Psoas muscle (tissue), 8 donors: Measurements from ENCODE around the gene URB1. TPM values are rescaled to one million over a fixed set of nuclear protein-coding genes. Genes with fewer than 3 reads are reported as not detected.
"Not testable (repeated sequence)": the region's sequence is repeated elsewhere in the genome, so short reads cannot be mapped to it uniquely, and the experiment has no call there.

Experiments used
- ATAC-seq, 4 donors: fragments of 200-7000 bp; cut with Tn5 transposase; one replicate each; pipeline ENCODE4 v1.9.1; 2020; ENCODE audit warnings: moderate library complexity in 3 of 4, mild to moderate bottlenecking in 2 of 4
- DNase-seq, 2 donors: peaks; one replicate each; pipeline ENCODE4 v3.0.0-alpha.2; 2020
- H3K27ac ChIP-seq: fragments of 200-600 bp; one replicate; pipeline ENCODE4 v1.8.0; 2022
- H3K27me3 ChIP-seq, 3 donors: fragments of 200-600 bp in 1 of 3; one replicate each; pipeline versions ENCODE4 v1.6.1 to v1.8.0; 2013 to 2022; ENCODE audit warnings: low read length in 2 of 3, mild to moderate bottlenecking in 2 of 3, moderate library complexity in 1 of 3; ENCODE audit not compliant: insufficient read depth in 3 of 3
- H3K36me3 ChIP-seq, 2 donors: fragments of 200-600 bp in 1 of 2; one replicate each; pipeline versions ENCODE4 v1.6.1 to v1.8.0; 2013 to 2022; ENCODE audit warnings: low read depth in 1 of 2, mild to moderate bottlenecking in 1 of 2, moderate library complexity in 1 of 2; ENCODE audit not compliant: insufficient read depth in 1 of 2
- H3K4me1 ChIP-seq: fragments of 200-600 bp; one replicate; pipeline ENCODE4 v1.8.0; 2022
- H3K4me3 ChIP-seq: fragments of 200-600 bp; one replicate; pipeline ENCODE4 v1.8.0; 2022; ENCODE audit warnings: mild to moderate bottlenecking
- H3K9me3 ChIP-seq: fragments of 200-600 bp; one replicate; pipeline ENCODE4 v1.8.0; 2022
- WGBS, 3 donors: extraction: QIAGEN DNeasy Blood & Tissue Kit; methylation state at CpG; one replicate each; pipeline versions ENCODE4 v1.1.6 to v1.1.7; 2013; 5-methylcytosine and 5-hydroxymethylcytosine counted together
- intact Hi-C, 2 donors: fragments of 100-400 bp; cut with DNase I; formaldehyde crosslinking; loops; one replicate each; pipeline versions ENCODE4 v1.11.0 to v1.14.2; 2022
- polyA plus RNA-seq, 3 donors: library from polyadenylated mRNA; stranded (reverse); fragments of 200-250 nt; gene quantifications; one replicate each; pipeline ENCODE4 v1.2.3, GENCODE V29; 2013
- total RNA-seq, 4 donors: library from RNA; stranded (reverse); fragmentation: NEBNext Ultra II Directional in 2 of 4; extraction: Animal tissue kit (Norgen Biotek cat#: 25700) in 2 of 4; gene quantifications; one replicate each; pipeline versions ENCODE4 v1.2.1 to v1.2.4, GENCODE V29; 2021 to 2023
- TF ChIP-seq, protein P1 (sequence below): fragments of 200-600 bp; IDR thresholded peaks from one replicate; pipeline ENCODE4 v1.8.0; 2022; ENCODE audit warnings: antibody characterized with exemption
- donor health status: healthy with polysubstance abuse.
- donor health status: DM: no; HTN: no; CAD: no; lungs with moderate emphysema.
- donor health status: Bipolar disorder and iron deficiency.
- donor health status: healthy.
- donor health status: DM: yes; HTN: yes; CAD: no.
- donor health status: DM: no; HTN: no; CAD: no.
- donor health status: DM: no; HTN: no; CAD: no.
- donor health status: DM: yes; HTN: yes; CAD: no.

URB1 gene
- total and polyA plus RNA-seq, 7 donors, result 4.8 to 19.8 (median 12.9) TPM

DNA sequence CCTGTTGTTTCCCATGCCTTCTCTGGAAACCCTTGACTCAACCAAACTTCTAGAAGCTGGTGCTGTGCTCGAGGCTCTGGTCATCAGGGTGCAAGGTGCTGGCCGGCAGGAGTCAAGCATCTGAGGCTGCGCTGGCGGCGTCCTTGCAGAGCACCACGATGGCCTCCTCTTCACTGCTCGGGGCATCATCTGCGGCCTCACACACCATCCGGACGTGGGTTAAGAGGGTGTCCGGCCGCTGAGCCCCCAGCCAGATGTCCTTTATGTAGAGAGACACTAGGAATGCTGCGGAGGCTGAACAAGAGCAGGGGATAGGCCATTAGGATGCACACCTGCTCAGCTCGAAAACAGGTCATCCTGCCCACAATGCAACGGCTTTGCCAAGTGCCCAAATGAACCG lies 78.0 kb downstream of the URB1 start:
- intact Hi-C loops, result no loop called here
- no peaks in the 10 kb centered on the region for H3K4me1 ChIP-seq
- no peak overlapping the region for H3K27ac ChIP-seq
- H3K27me3 ChIP-seq, result no peaks in the 10 kb centered on the region
- ATAC-seq, result no peak
- no peaks in the 10 kb centered on the region for H3K9me3 ChIP-seq
- 92 to 97% (median 94%) methylated on average over 16 of the region's 16 CpGs for WGBS, 3 donors
- peaks cover 14 to 88% of the 10 kb centered on the region in 2 donors for H3K36me3 ChIP-seq
- no peak overlapping the region for H3K4me3 ChIP-seq
- no peak for DNase-seq
- TF ChIP-seq, protein P1, sequence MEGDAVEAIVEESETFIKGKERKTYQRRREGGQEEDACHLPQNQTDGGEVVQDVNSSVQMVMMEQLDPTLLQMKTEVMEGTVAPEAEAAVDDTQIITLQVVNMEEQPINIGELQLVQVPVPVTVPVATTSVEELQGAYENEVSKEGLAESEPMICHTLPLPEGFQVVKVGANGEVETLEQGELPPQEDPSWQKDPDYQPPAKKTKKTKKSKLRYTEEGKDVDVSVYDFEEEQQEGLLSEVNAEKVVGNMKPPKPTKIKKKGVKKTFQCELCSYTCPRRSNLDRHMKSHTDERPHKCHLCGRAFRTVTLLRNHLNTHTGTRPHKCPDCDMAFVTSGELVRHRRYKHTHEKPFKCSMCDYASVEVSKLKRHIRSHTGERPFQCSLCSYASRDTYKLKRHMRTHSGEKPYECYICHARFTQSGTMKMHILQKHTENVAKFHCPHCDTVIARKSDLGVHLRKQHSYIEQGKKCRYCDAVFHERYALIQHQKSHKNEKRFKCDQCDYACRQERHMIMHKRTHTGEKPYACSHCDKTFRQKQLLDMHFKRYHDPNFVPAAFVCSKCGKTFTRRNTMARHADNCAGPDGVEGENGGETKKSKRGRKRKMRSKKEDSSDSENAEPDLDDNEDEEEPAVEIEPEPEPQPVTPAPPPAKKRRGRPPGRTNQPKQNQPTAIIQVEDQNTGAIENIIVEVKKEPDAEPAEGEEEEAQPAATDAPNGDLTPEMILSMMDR, result no peak

DNA sequence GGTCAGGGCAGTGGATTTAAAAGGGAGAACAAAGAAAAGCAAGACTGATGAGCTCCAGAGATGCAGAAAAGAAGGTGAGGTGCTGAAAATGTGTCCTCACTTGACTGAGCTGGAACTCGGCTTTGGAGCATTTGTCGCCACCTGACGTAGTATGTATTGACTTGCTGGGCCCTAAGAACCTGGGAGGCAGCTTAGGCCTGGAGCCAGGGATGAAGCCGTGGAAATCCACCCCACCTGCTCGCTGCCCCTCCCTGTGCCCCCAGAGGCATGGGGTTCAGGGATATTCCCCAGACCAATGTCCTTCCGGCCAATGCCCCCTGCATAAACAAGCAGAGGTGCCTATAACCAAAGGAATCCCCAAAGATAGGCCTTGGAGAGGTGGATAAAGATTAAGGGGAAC lies 79.8 kb downstream of the URB1 start:
- peaks cover 7 to 71% of the 10 kb centered on the region in 2 donors for H3K36me3 ChIP-seq
- no peaks in the 10 kb centered on the region for H3K27me3 ChIP-seq
- H3K4me3 ChIP-seq, result no peak overlapping the region
- intact Hi-C loops, result no loop called here
- no peaks in the 10 kb centered on the region for H3K9me3 ChIP-seq
- H3K27ac ChIP-seq, result no peak overlapping the region
- WGBS, 3 donors, result 84 to 87% (median 85%) methylated on average over 6 of the region's 6 CpGs
- DNase-seq (no peak), ATAC-seq (no peak)
- no peaks in the 10 kb centered on the region for H3K4me1 ChIP-seq
- TF ChIP-seq, protein P1, result no peak

DNA sequence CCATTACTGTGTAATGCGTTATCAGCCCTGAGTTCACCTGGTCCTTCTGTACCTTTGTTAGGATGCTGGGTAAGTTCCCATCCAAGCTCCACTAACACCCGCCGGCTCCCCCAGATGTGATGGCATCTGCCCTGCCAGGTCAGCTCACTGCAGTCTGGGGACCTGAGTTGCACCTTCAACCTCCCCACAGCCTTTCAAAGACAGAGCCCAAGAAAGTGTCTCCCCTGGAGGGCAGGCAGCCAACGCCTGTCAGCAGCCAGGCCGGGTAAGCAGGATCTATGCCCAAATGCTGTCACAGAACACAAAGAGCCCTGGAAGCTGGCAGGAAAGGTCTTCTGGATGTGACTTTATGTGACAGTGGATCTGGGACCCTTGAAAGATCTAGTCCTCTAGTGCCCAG lies 80.5 kb downstream of the URB1 start:
- TF ChIP-seq, protein P1, result no peak
- Histone ChIP-seq H3K27ac (no peak overlapping the region), H3K9me3 (no peaks in the 10 kb centered on the region), H3K27me3 (no peaks in the 10 kb centered on the region), H3K36me3 (peaks cover 5 to 68% of the 10 kb centered on the region in 2 donors), H3K4me3 (no peak overlapping the region), H3K4me1 (no peaks in the 10 kb centered on the region)
- ATAC-seq (no peak), DNase-seq (no peak)
- intact Hi-C loops, result no loop called here
- WGBS, 3 donors, result 80 to 83% (median 80%) methylated on average over 5 of the region's 5 CpGs

DNA sequence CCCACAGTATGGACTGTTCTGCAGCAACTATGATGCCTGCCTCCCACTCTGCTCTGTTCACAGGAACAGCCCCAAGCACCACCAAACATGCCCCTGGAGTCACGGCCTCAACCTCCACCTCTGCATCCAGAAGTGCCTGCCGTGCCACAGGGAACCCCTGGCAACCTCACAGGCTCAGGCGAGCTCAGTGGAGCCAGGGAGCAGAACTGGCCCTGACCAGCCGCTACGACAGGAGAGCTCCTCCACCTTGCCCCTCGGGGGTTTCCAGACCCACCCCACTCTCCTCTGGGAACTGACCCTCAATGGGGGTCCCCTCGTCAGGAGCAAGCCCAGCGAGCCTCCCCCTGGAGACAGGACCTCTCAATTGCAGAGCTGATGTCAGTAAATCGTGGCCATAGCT lies 81.2 kb downstream of the URB1 start:
- Histone ChIP-seq H3K9me3 (no peaks in the 10 kb centered on the region), H3K36me3 (peaks cover 4 to 61% of the 10 kb centered on the region in 2 donors), H3K27ac (no peak overlapping the region), H3K4me1 (no peaks in the 10 kb centered on the region), H3K27me3 (no peaks in the 10 kb centered on the region), H3K4me3 (no peak overlapping the region)
- WGBS, 3 donors, result 92 to 96% (median 92%) methylated on average over 9 of the region's 9 CpGs
- TF ChIP-seq, protein P1, result no peak
- DNase-seq, result no peak
- ATAC-seq, result no peak
- intact Hi-C loops, result no loop called here

DNA sequence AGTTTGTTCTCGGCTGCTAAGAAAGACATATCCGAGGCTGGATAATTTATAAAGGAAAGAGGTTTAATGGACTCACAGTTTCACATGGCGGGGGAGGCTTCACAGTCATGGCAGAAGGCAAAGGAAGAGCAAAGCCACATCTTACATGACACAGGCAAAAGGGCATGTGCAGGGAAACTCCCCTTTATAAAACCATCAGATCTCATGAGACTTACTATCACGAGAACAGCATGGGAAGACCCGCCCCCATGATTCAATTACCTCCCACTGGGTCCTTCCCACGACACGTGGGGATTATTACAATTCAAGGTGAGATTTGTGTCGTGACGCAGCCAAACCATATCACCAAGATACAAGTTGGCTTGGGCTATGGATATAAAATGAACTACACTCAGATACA lies 81.8 kb downstream of the URB1 start:
- H3K4me1 ChIP-seq, H3K27ac ChIP-seq, intact Hi-C loops, ATAC-seq, H3K27me3 ChIP-seq, H3K9me3 ChIP-seq, H3K4me3 ChIP-seq, DNase-seq: not testable (repeated sequence)
- WGBS, 3 donors, result 87 to 92% (median 90%) methylated on average over 9 of the region's 9 CpGs
- peaks cover 4 to 55% of the 10 kb centered on the region in 2 donors for H3K36me3 ChIP-seq
